ENCODE data around the gene MYMX.

MYMX gene

DNA sequence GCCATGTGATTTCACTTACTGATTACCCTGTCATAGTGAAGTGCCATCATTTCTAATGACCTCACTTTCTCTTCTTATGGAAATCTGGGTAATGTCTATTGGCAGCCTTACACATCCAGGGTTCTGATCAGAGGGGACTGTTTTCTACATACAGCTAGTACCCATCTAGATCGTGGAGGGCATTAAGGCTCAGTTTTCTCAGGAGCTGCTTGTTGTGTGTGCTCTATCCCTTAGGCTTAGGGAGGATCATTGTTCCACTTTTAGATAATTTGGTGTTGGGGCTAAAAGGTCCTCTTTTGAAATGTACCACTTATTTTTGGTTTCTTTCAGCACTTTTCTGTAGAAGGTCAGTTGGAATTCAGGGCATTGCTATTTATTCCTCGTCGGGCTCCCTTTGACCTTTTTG lies 34.0 kb downstream of the MYMX start:
- no peak for DNase-seq (ENCODE audit: low read depth in 2 of 2)

DNA sequence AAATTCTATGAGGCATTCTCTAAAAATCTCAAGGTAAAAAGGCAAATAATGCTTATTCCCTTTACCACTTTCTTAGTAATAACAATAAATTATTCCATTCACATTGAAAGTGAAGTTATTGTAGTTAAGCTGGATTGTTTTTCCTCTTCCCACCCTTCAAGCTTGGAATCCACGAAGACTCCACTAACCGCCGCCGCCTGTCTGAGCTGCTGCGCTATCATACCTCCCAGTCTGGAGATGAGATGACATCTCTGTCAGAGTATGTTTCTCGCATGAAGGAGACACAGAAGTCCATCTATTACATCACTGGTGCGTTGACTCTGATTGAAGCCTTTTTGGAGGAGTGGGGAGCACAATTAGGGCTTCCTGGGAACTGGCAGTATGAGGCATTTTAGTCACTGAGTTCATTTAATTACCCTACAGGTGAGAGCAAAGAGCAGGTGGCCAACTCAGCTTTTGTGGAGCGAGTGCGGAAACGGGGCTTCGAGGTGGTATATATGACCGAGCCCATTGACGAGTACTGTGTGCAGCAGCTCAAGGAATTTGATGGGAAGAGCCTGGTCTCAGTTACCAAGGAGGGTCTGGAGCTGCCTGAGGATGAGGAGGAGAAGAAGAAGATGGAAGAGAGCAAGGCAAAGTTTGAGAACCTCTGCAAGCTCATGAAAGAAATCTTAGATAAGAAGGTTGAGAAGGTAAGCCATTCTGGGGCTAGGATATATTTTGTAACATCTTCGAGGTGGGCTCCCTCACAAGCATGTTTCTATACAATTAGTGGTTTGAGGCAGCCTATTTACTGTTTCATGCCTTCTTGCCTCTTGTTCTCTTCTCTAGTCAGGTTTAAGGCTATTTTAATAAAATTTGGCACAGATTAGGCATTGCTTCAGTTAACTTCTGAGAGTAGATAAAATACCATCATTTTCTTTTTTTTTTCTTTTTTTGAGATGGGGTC lies 35.1 kb downstream of the MYMX start:
- no peak for DNase-seq (ENCODE audit: low read depth in 2 of 2)

- DNase-seq (ENCODE audit: low read depth in 2 of 2): no peak
Measured at GRCh38 chr6:44253307-44254101, 36.8 kb downstream of the MYMX start.

GRCh38 chr6:44254191-44255104 lies 37.7 kb downstream of the MYMX start:
- no peak for DNase-seq (ENCODE audit: low read depth in 2 of 2)

DNA sequence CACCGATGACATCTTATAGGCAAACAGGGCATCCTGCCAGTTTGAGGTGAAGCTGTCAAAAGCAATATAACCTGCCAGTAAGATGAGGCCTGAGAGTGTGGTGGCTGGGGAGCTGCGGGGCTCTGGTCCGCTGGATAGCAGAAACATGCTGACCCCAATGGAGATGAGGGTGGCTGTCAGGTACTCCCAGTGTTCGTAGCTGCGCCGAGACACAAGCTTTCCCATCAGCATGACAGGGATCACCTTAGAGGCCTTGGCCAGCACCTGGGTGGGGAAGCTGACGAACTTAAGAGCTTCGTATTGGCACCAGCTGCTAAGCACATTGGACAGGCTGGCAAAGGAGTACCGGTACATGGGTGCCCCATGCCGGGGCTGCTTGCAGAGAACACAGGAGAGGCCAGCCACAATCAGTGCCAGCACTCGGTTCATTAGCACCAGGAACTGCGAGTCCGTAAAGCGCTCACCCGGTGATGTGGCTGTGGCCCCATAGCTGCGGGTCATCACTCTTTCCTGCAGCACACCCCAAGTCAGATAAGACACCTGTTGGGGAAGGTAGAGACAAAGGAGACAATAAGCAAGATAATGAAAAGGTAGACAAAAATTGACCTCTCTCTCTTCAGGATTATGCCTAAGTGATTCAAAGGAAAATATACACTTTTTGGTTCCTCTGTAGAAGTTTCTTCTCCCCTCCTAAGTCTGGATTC lies 38.5 kb downstream of the MYMX start:
- DNase-seq (ENCODE audit: low read depth in 2 of 2): no peak

- DNase-seq (ENCODE audit: low read depth in 2 of 2): no peak
Measured at GRCh38 chr6:44255871-44256774, 39.4 kb downstream of the MYMX start.

DNA sequence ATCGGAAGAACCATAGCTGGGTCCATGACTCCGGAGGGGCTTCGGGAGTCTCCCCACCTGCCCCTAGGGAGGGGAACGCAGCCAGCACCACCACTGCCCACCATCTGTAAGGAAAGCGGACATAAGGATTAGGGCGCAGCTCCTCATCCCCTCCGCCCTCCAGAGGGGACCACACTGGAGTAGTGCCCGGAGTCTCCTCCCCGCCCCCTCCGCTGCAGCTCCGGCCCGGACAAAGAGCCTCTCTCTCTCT lies 40.0 kb downstream of the MYMX start:
- DNase-seq (ENCODE audit: low read depth in 2 of 2): no peak

GRCh38 chr6:44257025-44257752 lies 40.5 kb downstream of the MYMX start, which contains the start of gene SLC35B2:
TSS of gene SLC35B2 (minus strand) at chr6:44257528. CDS start at chr6:44257410, 118 bp downstream.
- peak in 1 of 2 donors; percentile 50 for DNase-seq (ENCODE audit: low read depth in 2 of 2)

- no peak for DNase-seq (ENCODE audit: low read depth in 2 of 2)
Measured at GRCh38 chr6:44257753-44258324, 41.1 kb downstream of the MYMX start.

GRCh38 chr6:44258325-44258863 lies 41.7 kb downstream of the MYMX start:
- DNase-seq (ENCODE audit: low read depth in 2 of 2): no peak

- DNase-seq (ENCODE audit: low read depth in 2 of 2): no peak
Measured at GRCh38 chr6:44258921-44259320, 42.2 kb downstream of the MYMX start.

GRCh38 chr6:44260011-44260410 lies 43.3 kb downstream of the MYMX start:
- DNase-seq (ENCODE audit: low read depth in 2 of 2): no peak

DNA sequence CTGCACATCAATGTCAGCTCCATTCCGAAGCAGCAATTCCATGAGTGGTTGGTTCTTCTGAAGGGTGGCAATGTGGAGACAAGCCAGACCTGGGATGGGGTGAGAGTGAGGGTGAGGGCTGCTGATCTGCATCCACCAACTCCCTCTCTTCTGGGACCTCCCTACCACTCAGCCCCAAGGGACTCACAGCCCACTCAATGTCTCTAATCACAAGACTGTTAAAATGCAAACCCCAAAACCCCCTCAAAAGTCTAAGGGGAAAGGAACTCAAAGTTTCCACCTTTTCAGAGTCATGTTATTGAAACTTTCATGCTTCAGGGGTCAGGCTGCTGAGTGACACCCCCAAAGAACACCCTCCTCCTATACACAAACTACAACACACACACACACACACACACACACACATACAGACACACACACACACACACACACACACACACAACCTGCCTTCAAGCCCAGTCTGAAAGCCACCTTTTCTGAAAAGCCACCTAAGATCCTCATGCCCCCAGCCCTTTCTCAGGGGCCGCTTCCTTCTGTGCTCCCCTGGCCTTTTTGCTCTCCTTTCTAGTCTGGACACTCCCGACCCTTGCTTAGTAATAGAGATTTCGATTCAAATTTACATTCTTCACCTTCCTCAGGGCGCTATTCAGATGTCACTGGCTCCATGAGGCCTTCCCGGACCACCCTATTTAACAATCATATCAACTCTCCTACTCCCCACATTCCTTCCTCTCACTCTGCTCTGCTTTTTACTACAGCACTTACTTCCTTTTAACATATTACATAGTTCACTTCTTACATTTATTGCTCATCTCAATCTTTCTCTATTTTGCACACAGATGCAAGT lies 43.9 kb downstream of the MYMX start:
- DNase-seq (ENCODE audit: low read depth in 2 of 2): no peak

GRCh38 chr6:44261581-44261980 lies 44.9 kb downstream of the MYMX start:
- no peak for DNase-seq (ENCODE audit: low read depth in 2 of 2)

DNA sequence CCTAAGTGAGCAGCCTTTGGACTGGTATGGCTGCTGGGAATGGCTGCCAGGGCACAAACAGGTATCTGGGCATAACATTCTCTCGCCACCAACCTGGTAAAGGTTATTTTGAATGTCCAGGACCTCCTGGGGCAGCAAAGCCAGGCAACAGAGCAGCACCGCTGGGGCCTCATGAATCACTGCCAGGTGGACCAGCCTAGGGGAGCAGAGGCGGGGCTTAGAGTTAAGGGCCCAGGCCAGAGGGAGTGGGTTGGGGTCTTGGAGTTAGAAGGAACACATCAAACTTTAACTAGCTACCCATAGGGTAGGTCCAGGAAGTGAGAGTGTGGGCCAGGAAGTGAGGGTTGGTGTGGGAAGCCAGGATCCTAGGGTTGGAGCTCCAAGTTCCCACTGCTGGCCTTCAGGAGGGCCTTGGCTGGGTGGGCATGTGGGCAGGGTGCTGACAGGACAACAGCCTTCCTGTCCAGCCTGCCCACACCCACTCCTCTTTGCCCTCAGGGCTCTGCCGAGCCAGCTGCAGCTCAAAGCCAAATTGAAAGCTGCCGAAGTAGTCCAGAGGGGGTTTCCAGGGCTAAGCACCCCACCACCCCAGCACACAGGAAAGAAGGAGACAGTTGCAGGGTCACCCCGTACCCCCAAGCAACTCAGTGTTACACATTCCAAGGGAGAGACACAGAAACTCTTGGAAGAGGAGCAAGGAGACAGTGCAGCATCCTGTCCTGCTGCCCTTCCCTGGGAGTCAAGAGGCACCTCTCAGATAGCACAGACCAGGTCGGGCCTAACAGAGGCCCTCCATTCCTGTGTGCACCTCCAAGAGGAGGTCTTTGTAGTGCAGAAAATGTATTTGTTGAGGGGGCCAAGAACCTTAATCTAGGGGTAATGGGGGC lies 46.0 kb downstream of the MYMX start:
- DNase-seq (ENCODE audit: low read depth in 2 of 2): no peak

GRCh38 chr6:44263354-44264100 lies 46.8 kb downstream of the MYMX start:
- no peak for DNase-seq (ENCODE audit: low read depth in 2 of 2)
